GM10266 (cell line): Measurements from ENCODE around the gene TMEM176A.

Source experiments
- DNase-seq: peaks from one replicate; pipeline ENCODE4 v3.0.0; 2012; ENCODE audit errors: extremely low spot score
- TF ChIP-seq, protein P1 (sequence below): IDR thresholded peaks from 2 replicates; pipeline ENCODE4 v1.5.1; 2012; ENCODE audit warnings: mild to moderate bottlenecking, low read depth; ENCODE audit not compliant: control insufficient read depth, insufficient read depth; ENCODE audit errors: missing control alignments

Gene TMEM176A

DNA sequence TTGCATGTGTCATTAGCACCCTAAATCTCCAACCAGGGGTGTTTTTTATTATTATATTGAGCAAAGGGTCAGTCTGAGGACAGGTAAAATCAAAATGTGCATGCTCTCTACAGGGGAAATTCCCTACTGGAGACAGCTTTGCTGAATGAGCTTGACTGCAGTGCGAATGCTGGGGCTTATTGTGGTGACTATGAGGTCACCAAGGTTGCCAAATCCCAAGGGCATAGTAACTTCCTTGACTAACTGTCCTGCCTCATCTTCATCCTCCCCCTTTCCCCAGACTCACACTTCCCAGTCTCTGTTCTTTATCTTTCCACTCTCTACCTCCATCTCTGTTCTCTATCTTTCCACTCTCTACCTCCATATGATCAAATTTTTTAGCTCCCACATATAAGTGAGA is 28.9 kb downstream of the TMEM176A start:
- TF ChIP-seq, protein P1, sequence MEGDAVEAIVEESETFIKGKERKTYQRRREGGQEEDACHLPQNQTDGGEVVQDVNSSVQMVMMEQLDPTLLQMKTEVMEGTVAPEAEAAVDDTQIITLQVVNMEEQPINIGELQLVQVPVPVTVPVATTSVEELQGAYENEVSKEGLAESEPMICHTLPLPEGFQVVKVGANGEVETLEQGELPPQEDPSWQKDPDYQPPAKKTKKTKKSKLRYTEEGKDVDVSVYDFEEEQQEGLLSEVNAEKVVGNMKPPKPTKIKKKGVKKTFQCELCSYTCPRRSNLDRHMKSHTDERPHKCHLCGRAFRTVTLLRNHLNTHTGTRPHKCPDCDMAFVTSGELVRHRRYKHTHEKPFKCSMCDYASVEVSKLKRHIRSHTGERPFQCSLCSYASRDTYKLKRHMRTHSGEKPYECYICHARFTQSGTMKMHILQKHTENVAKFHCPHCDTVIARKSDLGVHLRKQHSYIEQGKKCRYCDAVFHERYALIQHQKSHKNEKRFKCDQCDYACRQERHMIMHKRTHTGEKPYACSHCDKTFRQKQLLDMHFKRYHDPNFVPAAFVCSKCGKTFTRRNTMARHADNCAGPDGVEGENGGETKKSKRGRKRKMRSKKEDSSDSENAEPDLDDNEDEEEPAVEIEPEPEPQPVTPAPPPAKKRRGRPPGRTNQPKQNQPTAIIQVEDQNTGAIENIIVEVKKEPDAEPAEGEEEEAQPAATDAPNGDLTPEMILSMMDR, result no peak
- no peak for DNase-seq

DNA sequence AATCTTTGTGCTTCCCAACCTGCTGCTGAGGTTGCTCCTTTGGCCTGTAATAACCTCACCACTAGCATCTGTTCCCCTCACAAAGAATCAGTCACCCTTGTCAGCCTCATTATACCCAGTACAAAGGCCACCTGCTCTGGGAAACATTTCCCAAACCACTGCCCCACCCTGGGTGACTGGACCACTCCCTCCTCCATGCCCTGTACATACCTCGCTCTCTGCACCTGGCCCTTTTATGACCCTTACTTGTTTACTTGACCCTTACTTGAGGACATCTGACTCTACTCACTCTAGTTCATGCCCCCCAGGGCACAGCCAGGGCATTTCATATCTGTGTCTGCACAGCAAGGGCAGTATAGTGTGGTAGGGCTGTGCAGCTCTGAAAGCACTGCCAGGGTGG is 30.4 kb downstream of the TMEM176A start:
- TF ChIP-seq, protein P1, result no peak
- no peak for DNase-seq

DNA sequence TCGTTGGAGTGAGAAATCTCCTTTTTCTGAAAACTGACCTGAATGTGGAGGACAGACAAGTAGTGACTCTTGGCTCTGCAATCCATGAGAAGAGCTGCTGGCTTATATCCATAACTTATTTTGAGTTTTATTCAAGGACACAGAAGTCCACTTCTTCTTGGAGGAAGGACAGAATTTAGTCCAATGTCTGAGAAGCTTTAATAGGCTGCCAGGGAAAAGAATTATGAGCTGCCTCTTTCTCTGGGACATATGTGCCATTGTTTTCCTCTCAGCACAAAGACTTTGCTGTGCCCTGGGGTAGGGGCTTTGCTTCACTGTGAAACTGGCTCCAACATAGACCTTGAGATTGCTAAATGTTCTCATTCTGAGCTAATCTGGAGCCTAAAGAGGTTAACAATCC is 31.3 kb downstream of the TMEM176A start:
- DNase-seq, result no peak
- TF ChIP-seq, protein P1, result no peak

DNA sequence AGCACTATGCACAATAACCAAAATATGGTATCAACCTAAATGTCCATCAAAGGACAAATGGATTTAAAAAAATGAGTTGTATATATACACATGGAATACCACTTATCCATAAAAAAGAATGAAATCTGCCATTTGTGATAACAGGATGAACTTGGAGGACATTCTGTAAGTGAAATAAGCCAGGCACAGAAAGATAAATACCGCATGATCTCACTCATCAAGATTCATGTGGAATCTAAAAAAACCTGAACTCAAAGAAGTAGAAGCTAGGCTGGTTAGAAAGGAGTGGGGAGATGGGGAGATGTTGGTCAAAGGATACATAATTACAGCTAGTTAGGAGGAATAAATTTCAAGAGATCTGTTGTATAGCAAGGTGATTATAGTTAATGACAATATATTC is 34.5 kb downstream of the TMEM176A start:
- TF ChIP-seq, protein P1, result no peak
- DNase-seq, result no peak

DNA sequence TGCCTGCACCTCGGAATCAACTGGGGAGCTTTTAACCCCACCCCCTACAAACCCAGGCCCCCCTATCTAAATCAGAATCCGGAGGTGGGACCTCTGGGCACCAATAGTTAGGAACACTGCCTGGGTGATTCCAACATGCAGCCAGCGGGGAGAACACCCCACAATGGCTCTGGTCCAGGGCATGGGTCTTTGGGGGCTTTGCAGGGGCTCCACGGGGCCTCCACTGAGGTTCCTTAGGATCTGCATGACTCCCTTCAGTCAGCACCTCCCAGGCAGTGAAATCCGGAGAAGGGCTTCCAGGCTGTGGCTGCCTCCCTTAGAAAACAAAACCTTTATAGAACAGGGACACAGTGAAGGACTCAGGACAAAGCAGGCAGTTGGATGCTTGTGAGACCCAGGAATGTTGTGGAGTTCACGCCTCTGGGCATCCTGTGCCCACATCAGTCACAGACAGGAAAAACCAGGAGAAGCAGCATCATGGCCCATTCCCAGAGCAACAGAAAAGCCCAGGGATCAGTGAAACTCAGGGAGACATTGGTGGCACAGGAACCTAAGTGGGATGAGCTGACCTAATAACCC is 35.2 kb downstream of the TMEM176A start:
- no peak for DNase-seq
- TF ChIP-seq, protein P1, result no peak

DNA sequence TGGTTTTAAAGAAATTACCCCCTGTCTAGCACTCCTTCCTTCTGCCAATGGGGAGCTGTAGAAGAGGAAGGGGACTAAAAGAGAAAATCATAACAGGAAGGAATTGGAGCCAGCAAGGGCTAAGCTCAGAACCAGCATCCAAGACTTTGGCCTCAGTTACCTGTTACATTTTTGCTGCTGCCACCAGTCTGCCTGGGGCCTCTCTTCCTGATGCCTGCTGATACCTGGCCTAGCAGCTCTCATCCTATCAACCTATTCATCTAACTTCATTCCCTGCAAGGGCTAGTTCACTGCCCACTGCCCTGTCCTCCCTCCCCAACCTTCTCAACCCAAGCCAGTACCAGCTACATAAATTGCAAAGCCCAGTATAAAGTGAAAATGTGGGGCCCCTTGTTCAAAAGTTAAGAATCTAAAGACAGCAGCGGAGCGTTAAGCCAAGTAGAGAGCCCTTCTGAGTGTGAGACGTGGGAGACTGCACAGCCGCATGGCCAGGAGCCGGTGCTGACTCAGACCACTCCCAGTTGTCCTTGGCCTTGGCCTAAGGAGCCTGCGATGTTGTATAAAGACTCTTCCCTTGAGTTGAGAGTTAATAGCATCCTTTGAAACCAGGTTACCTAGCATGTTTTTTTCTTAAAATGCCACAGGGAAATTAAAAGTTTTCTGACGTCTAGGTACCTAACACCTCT is 38.5 kb downstream of the TMEM176A start:
- no peak for DNase-seq
- TF ChIP-seq, protein P1, result no peak

DNA sequence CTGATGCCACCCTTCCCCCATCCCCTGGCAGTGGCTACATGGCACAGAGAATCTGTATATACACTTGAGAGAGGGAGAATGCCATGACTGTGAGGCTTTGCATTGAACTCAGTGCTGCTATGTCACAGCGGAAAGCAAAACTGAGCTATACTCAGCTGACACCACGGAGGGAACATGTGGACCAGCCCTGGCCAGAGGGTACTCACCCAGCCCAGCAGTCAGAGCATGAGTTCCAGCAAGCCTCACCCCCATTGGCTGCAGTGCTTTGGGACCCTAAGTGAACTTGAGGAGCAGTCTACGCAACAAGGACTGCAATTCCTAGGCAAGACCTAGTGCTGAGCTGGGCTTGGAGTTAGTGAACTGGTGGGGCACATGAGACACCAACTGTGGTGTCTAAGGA is 41.4 kb downstream of the TMEM176A start:
- TF ChIP-seq, protein P1, result no peak
- DNase-seq, result no peak
